ENCODE measurements around the gene RGS6.

The RGS6 gene

GRCh38 chr14:72402377-72402772 lies 470.1 kb downstream of the RGS6 start:
- DNase-seq (ENCODE audit: low spot score), result no peak

DNA sequence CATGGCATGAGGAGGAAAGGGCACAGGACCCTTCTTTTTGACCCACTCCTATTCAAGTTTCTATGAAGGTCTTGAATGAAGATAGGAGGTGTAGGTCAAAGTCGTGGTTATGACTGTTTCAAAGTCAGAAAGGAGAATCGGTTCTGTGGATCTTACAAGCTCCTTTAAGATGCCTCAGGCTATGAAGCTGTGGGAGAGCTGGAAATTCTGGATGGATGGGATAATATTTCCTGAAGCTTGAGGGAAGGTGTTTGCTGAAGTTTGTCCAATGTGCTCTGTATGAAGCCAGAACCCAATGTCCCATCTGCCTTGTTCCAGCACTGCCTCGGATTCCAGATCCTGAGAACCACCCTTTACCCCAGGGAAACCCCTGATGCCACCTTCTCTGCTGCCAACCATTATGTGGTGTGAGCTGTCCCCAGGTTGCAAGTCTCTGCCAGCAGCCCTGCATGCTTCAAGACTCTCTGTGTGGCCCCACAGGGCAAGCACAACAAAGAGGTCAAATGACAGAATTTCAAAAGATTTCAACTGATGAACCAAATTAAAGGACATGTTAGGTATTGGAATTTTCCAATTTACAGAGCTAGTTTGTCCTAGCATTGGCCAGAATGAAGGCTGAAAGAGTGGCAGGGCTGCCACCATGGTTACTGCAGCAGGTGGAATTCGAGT lies 472.0 kb downstream of the RGS6 start:
- no peak for DNase-seq (ENCODE audit: low spot score)

DNA sequence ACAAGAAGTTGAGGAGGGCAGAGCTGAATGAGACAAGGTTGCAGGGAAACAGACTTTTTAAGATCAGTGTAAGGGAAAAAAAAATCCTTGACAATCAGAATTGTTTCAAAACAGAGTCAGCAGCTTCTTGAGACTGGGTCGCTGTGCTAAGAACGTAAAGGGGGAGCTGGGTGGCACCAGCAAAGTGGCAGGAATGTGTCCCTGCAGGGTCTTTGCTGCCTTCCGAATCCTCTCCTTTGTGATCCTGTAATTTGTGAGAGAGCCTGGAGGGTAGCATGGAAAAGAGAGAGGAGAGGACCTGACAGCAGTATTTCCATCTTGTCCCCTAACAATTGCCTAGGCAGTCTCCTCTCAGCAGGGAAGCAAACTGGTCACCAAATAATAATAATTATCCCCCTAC lies 472.8 kb downstream of the RGS6 start:
- no peak for DNase-seq (ENCODE audit: low spot score)

GRCh38 chr14:72408020-72408419 lies 475.8 kb downstream of the RGS6 start:
- DNase-seq (ENCODE audit: low spot score), result no peak

GRCh38 chr14:72409047-72409446 lies 476.8 kb downstream of the RGS6 start:
- DNase-seq (ENCODE audit: low spot score), result no peak

DNA sequence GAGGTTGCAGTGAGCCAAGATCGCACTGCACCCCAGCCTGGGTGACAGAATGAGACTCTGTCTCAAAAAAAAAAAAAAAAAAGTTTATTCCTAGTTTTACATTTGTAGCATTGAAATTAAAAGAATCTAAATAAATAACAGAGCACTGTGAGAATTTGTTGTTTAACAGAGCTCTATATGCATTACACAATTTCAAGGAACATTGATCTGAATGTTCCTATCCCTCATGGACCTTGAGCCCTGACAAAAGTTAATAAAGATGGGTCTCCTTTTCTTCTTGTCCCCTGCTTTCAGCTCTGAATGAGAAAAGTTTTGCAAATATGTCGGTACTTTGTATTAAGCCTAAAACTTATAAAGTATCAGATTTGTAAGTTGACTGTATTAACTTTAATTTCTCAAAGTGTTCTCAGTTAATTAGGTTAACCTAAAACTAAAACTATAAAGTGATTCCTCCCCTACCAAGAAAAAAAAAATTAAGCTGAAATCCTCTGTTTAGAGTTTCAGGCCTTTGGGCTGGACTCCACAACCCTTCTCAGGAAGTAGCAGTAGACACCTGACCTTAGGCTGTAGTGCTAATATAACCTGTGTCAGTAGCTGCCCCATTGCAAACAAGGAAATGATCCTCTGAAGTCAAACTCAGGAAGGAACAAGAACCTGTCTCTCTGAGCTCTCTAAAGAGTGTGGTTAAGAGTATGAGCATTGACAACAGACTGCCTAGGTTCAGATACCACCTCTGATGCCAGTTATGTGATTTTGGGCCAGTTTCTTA lies 484.0 kb downstream of the RGS6 start:
- DNase-seq (ENCODE audit: low spot score), result no peak

DNA sequence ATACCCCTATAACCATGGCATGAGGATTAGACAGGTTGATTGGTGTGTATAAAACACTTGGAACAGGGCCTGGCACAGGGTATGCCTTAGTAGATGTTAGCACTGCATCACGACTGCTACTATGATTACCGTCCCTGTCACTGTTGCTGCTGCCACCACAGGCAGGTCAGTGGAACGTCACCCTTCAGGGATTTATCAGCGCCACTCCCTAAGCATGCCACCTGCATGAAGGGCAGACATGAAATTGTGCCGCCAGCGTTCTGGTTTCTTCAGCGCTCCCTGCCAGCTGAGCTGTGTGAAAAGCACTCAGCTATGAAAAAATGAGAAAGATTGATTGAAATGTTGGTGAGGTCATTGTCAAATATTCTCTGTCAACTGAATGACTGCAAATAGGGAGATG lies 484.7 kb downstream of the RGS6 start:
- peak; percentile 23 for DNase-seq (ENCODE audit: low spot score)

DNA sequence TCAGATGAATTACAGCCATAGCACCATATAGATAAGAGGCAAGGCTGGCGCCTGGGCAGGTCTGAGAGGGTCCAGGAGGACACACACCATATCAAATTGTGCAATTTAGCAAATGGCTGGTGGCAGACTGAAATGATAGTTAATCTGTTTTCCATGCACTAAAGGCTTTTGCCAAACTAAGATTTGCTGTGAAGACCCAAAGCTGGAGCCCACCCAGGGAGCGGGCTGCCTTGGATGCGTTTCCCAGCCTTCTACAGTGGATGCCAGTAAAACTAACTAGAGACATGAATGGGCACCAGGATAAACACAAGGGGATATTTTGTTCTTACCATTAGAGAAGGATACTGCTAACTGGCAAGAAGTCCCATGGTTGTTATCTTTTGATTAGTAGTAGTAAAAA lies 486.6 kb downstream of the RGS6 start:
- no peak for DNase-seq (ENCODE audit: low spot score)

- DNase-seq (ENCODE audit: low spot score), result no peak
These were observed 487.1 kb downstream of the RGS6 start for GRCh38 chr14:72419226-72419775.

DNA sequence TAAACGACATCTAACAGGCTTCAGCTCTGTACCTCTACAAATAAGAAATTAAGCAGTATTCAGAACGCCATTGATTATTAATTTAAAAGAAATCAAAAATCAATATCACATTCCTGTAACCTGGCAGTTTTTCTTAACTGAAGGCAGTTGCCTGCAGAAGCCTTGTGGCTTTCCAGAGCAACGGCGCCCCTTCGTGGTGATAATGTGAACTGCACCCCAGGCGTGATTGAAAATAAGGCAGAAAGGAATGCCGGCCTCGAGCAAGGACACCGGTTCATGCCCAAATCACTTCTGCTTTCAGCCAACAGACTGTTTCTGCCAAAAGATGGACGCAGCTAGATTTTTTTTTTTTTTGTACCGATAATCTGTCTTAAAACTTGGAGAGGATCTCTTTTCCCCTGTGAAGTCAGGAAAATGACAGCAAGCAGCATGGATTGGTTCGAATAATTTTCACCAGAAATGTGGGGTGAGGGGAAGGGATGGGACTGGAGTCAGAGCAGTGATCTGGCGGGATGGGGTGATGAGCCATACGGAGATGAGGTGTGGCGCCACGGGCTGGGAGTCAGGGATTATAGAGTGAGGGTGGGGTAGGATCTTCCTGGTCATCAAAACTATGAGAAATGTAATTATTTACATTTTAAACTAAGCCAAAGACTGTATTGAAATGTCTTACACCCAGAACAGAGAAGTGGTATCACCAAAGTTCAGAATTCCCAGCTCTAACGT lies 488.7 kb downstream of the RGS6 start:
- DNase-seq (ENCODE audit: low spot score), result peak; percentile 82

- DNase-seq (ENCODE audit: low spot score), result no peak
These were observed 491.7 kb downstream of the RGS6 start for GRCh38 chr14:72423957-72424356.

DNA sequence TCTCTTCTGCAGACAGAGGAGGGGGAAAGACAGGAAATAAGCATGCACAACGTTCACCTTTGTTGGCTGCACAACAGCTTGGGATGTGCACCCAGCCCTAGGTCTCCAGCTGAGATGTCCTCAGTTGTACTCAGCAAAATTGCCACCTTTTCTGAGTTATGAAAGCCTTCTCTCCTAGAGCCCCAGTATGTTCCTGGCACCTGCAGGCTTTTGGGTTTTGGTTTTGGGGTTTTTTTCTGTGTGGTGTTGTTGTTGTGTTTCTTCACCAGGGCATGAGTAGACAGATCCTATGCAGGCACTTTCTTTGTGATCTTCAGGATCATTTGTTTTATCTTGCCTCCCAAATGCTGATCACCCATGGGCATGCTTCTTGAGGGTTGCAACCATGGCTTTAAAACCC lies 498.2 kb downstream of the RGS6 start:
- DNase-seq (ENCODE audit: low spot score), result no peak

- no peak for DNase-seq (ENCODE audit: low spot score)
These were observed 500.5 kb downstream of the RGS6 start for GRCh38 chr14:72432748-72433147.

GRCh38 chr14:72433511-72433910 lies 501.3 kb downstream of the RGS6 start:
- no peak for DNase-seq (ENCODE audit: low spot score)

DNA sequence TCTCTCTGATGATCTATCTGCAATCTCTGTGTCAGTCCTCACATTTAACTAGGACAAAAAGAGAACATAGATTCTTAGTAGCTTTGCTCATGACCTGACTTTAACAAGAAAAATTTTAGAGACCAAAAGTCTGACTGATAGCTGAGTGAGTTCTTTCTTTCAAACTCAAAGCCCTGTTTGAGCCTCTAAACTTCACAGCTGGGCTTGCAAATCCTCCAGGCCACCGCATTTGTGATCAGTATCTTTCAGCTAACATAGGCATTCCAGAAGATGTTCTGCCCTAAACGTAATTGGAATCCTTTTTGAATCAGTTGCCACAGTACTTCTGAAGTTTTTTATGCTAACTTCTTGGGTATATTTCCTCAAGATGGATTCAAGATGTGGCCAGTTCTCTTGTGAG lies 502.6 kb downstream of the RGS6 start:
- DNase-seq (ENCODE audit: low spot score), result no peak

GRCh38 chr14:72439707-72440106 lies 507.5 kb downstream of the RGS6 start:
- DNase-seq (ENCODE audit: low spot score), result no peak

DNA sequence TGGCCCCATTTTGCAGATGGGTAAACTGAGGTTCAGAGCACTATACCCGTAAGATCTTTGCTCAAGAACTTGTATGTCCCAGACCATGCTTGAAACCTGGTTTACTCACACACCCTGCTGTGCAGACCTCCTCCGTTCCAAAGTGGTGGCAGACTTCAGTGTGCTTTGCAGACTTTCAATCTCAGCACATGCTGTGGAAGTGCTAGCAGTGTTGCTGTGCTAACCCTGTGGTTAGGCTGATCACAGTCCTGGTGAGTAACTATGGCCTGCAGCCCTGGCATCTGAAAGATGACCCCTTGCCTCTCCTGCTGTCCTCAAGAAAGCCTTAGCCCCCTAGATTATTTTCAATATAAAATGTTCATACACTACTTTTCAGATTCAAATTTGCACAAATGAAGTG lies 511.0 kb downstream of the RGS6 start:
- DNase-seq (ENCODE audit: low spot score), result no peak

GRCh38 chr14:72443991-72444441 lies 511.8 kb downstream of the RGS6 start:
- DNase-seq (ENCODE audit: low spot score), result no peak

- DNase-seq (ENCODE audit: low spot score), result no peak
These were observed 512.5 kb downstream of the RGS6 start for GRCh38 chr14:72444701-72445100.

DNA sequence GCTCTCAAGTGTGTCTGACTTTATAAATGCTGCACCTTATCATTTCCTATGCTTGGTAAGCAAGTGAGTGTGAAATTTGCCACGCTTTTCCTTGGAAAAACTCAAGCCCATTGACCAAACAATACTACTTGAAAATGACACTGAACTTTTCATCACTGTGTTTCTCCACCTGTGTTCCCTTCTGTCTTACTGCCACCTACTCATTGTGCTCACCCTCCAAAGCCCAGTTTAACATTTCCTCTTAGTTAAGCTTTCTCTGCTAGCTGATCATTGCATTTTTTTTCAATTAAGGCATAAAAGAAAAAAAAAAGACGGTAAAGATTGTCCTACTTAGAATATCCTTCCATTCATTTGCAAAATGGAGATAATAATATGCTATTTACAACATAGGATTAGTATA lies 516.0 kb downstream of the RGS6 start:
- DNase-seq (ENCODE audit: low spot score), result no peak

DNA sequence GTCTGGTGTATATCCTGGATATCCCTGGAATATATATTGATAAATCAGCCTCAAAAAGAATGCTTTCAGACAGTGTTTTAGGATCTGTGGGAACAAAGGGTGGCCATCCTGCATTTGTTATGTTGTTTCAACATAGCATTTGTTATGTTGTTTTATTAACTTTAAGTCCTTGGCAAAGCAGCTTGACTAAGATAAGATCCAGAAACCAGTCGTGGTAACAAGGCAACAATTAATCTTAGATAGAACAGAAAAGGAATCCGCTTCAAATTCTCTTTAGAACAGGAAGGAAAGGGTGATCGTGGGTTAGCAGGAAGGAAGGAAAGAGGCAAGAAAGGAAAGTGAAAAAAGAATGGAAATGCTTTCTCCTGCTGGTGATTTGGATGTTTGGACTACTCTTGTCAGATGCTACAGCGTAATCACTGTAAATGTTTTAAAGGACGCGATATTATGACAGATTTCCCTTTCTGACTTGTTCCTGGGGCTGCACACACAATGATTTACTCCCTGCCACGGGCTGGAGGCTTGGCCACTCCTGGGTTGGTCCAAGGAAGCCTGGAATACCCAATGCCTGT lies 518.3 kb downstream of the RGS6 start:
- DNase-seq (ENCODE audit: low spot score), result no peak
